Testis (tissue), 3 donors: Measurements from ENCODE around the gene METTL13. TPM values are rescaled to one million over a fixed set of nuclear protein-coding genes. Genes with fewer than 3 reads are reported as not detected.

Experiments used
- DNase-seq: peaks from one replicate; pipeline ENCODE4 v3.0.0-alpha.2; 2019
- H3K27ac ChIP-seq, 2 donors: fragments of 200-600 bp; sonication (generic); one replicate each; pipeline ENCODE4 v1.5.1; 2019
- H3K27me3 ChIP-seq: fragments of 200-600 bp; sonication (generic); one replicate; pipeline ENCODE4 v1.5.1; 2019
- H3K36me3 ChIP-seq: fragments of 200-600 bp; sonication (generic); one replicate; pipeline ENCODE4 v1.5.1; 2017; ENCODE audit warnings: low read depth; ENCODE audit errors: missing control alignments
- H3K4me1 ChIP-seq: fragments of 200-600 bp; sonication (generic); one replicate; pipeline ENCODE4 v1.5.1; 2019
- H3K4me3 ChIP-seq, 2 donors: fragments of 200-600 bp; sonication (generic); one replicate each; pipeline ENCODE4 v1.5.1; 2017 to 2019
- H3K9me3 ChIP-seq: fragments of 200-600 bp; sonication (generic); one replicate; pipeline ENCODE4 v1.5.1; 2017
- POLR2A ChIP-seq: fragments of 450-650 bp; IDR thresholded peaks from one replicate; pipeline ENCODE4 v1.6.1; 2017; ENCODE audit warnings: antibody characterized with exemption, mild to moderate bottlenecking, moderate library complexity
- WGBS, 2 donors: methylation state at CpG; one replicate each; pipeline ENCODE4 v1.1.5; 2018; 5-methylcytosine and 5-hydroxymethylcytosine counted together
- intact Hi-C: fragments of 100-400 bp; cut with DNase I; formaldehyde crosslinking; loops from one replicate; pipeline ENCODE4 v1.15.1; 2023; ENCODE audit warnings: low total_unique reads
- polyA plus RNA-seq: library from polyadenylated mRNA; stranded (reverse); fragments of 350-450 nt; fragmentation: Illumina TruSeq; extraction: RNeasy Lipid Tissue Mini Kit (QIAGEN cat#74804); gene quantifications from one replicate; pipeline ENCODE4 v1.2.3, GENCODE V29; 2014; ENCODE audit warnings: low read depth, low replicate concordance; ENCODE audit not compliant: insufficient read depth
- total RNA-seq, 2 donors: library from RNA; depleted of rRNA; stranded (reverse); fragments of >200 nt; gene quantifications; one replicate each; pipeline ENCODE4 v1.2.3, GENCODE V29; 2016
- TF ChIP-seq, protein P1 (sequence below), 3 experiments: fragments of 450-650 bp in 2 of 3; fragments of 200-600 bp in 1 of 3; sonication (generic) in 1 of 3; IDR thresholded peaks; one replicate each; pipeline ENCODE4 v1.5.1; 2016 to 2019; ENCODE audit warnings: antibody characterized with exemption in 3 of 3, mild to moderate bottlenecking in 2 of 3, moderate library complexity in 1 of 3

The METTL13 gene
- total and polyA plus RNA-seq, 3 donors from 2014 or later: 47.2 to 50.3 (median 47.5) TPM

DNA sequence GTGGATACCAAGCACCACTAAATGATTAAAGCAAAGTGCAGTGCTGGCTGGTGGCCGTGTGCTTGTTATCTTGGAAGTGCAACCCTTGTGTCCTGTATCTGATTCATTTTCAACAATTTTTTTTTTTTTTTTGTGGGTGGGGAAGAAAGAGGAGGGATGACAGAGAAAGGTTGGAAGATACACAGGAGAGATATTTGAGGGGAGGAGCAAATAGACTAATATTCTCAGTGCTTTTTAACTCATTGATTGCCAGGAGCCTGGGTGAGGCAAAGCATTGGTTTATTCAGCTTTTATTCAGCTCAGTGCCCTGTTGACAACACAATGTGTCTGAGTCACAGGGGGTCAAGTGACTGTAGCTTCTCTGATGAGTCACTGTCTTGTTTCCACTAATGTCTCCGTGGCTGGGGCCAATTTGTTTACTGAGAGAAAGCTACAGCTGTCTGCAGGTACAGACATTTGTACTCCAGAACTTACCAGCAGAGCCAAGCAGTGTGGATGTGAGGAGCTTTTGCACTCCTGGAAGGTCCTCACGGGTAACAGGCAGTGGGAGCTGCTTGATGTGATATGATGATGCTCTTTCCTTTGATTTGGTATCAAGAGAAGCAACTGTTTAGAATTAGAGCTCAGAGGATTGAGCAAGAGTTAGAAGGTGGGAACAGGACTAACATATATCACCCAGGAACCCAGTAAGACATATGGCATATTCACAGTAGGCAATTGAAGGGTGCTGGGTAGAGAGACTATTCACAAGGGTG lies 36.2 kb downstream of the METTL13 start:
- no peaks in the 10 kb centered on the region for H3K36me3 ChIP-seq
- DNase-seq: no peak
- H3K27me3 ChIP-seq: no peaks in the 10 kb centered on the region
- H3K9me3 ChIP-seq: no peaks in the 10 kb centered on the region
- no peak for TF ChIP-seq POLR2A
- H3K27ac ChIP-seq: no peak overlapping the region
- intact Hi-C loops: no loop called here
- 27 to 32% methylated on average over 3 of the region's 3 CpGs for WGBS, 2 donors
- H3K4me1 ChIP-seq: no peaks in the 10 kb centered on the region
- H3K4me3 ChIP-seq: no peak overlapping the region

DNA sequence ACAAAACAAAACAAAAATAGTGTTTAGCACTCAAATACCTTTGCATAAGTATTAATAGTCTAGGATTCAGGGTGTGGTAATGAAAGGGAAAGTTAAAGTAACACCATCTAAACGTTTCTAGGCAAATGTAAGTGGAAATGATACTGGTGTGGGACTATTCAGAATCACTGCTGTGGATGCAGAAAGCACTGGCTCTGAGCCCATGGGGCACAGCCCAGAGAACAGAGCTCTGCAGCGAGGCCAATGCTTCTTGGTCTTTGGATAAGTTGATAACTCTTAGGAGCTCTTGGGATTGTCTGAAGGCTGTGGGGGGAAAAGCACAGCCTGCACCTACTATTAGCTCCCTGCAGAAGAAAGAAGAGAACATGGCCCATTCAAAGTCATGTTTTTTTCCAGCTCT lies 38.5 kb downstream of the METTL13 start:
- no peaks in the 10 kb centered on the region for H3K4me1 ChIP-seq
- intact Hi-C loops: no loop called here
- H3K27ac ChIP-seq: no peak overlapping the region
- no peak for TF ChIP-seq POLR2A
- TF ChIP-seq, protein P1, sequence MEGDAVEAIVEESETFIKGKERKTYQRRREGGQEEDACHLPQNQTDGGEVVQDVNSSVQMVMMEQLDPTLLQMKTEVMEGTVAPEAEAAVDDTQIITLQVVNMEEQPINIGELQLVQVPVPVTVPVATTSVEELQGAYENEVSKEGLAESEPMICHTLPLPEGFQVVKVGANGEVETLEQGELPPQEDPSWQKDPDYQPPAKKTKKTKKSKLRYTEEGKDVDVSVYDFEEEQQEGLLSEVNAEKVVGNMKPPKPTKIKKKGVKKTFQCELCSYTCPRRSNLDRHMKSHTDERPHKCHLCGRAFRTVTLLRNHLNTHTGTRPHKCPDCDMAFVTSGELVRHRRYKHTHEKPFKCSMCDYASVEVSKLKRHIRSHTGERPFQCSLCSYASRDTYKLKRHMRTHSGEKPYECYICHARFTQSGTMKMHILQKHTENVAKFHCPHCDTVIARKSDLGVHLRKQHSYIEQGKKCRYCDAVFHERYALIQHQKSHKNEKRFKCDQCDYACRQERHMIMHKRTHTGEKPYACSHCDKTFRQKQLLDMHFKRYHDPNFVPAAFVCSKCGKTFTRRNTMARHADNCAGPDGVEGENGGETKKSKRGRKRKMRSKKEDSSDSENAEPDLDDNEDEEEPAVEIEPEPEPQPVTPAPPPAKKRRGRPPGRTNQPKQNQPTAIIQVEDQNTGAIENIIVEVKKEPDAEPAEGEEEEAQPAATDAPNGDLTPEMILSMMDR (IDR thresholded peaks at IDR 0.05): no peak
- no peaks in the 10 kb centered on the region for H3K27me3 ChIP-seq
- WGBS, 2 donors: 35 to 40% methylated on average over 2 of the region's 2 CpGs
- no peaks in the 10 kb centered on the region for H3K36me3 ChIP-seq
- no peaks in the 10 kb centered on the region for H3K9me3 ChIP-seq
- no peak overlapping the region for H3K4me3 ChIP-seq
- no peak for DNase-seq

DNA sequence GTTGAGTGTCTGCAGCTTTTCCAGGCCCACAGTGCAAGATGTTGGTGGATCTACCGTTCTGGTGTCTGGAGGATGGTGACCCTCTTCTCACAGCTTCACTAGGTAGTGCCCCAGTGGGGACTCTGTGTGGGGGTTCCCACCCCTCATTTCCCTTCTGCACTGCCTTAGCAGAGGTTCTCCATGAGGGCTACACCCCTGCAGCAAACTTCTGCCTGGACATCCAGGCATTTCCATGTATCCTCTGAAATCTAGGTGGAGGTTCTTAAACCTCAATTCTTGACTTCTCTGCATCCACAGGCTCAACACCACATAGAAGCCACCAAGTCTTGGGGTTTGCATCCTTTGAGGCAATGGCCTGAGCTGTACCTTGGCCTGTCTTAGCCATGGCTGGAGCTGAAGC lies 45.5 kb downstream of the METTL13 start:
- intact Hi-C loops: no loop called here
- no peak for DNase-seq
- WGBS, 2 donors: 60 to 100% methylated on average over 1 of the region's 1 CpG
- TF ChIP-seq POLR2A: no peak
- TF ChIP-seq, protein P1 (IDR thresholded peaks at IDR 0.05): no peak
- Histone ChIP-seq H3K4me1 (no peaks in the 10 kb centered on the region), H3K9me3 (no peaks in the 10 kb centered on the region), H3K36me3 (no peaks in the 10 kb centered on the region), H3K4me3 (no peak overlapping the region), H3K27ac (no peak overlapping the region), H3K27me3 (no peaks in the 10 kb centered on the region)

DNA sequence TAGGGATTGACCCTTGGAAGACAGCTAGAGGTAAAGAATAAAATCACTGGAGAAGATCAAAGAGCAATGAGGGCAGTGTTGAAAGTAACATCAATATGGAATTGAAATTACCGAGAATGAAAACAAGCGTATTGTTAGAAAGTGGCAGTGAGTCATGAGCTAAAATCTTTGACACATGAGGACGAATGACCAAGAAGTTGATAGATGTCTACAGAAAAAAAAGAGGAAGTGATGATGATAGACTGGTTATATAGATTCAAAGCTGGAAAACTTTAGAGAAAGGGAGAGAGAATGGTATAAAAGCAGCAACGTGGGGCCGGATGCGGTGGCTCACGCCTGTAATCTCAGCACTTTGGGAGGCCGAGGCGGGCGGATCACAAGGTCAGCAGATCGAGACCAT lies 47.3 kb downstream of the METTL13 start:
- Histone ChIP-seq H3K36me3 (no peaks in the 10 kb centered on the region), H3K27ac (no peak overlapping the region), H3K27me3 (no peaks in the 10 kb centered on the region), H3K4me3 (no peak overlapping the region), H3K9me3 (no peaks in the 10 kb centered on the region), H3K4me1 (no peaks in the 10 kb centered on the region)
- intact Hi-C loops: no loop called here
- whole genome bisulfite sequencing, 2 donors: 64 to 72% methylated on average over 11 of the region's 11 CpGs
- no peak for DNase-seq
- TF ChIP-seq POLR2A: no peak
- TF ChIP-seq, protein P1 (IDR thresholded peaks at IDR 0.05): no peak

DNA sequence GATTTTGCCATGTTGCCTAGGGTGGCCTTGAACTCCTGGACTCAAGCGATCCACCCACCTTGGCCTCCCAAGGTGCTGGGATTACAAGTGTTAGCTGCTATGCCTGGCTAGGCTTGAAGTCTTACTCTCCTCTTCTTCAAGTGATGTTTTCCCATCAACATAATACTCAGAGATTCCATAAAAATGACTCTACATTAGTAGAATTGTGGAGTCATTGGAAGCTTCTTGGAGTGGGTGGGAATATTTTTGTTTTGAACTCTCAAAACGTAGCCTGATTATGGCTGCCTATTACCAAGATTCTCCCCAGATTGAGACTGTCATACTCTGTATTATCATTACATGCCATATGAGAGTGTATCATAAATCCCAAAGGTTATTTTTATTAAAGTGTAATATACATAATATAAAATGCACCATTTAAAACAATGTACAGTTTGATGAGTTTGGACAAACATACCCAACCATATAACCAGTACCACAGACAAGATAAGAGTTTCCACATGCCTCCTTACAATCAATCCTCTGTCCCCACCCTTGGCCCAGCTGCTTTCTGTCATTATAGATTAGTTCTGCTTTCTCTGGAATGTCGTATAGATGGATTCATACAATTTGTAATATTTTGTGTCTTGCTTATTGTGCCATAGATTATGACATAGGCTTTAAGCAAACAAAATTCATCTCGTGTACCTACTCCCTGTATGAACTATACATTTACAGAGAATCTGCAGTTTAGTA lies 51.8 kb downstream of the METTL13 start:
- no peak overlapping the region for H3K27ac ChIP-seq
- H3K4me1 ChIP-seq: no peaks in the 10 kb centered on the region
- H3K9me3 ChIP-seq: no peaks in the 10 kb centered on the region
- TF ChIP-seq, protein P1 (IDR thresholded peaks at IDR 0.05): no peak
- no peak for TF ChIP-seq POLR2A
- H3K4me3 ChIP-seq: no peak overlapping the region
- intact Hi-C loops: no loop called here
- WGBS, 2 donors: 61 to 86% methylated on average over 4 of the region's 4 CpGs
- no peak for DNase-seq
- no peaks in the 10 kb centered on the region for H3K36me3 ChIP-seq
- no peaks in the 10 kb centered on the region for H3K27me3 ChIP-seq
